HL-60 (cell line): Measurements from ENCODE around the gene PPCDC.

Experiments
- DNase-seq, 2 experiments: peaks; one replicate each; pipeline ENCODE4 v3.0.0-alpha.2; 2010 to 2020; ENCODE audit warnings: low read depth in 1 of 2, low spot score in 1 of 2
- H3K27ac ChIP-seq: fragments of 250-450 bp; sonication (Bioruptor Pico); replicated peaks from 2 replicates; pipeline ENCODE4 v1.5.1; 2020; ENCODE audit warnings: mild to moderate bottlenecking, moderate library complexity
- H3K27me3 ChIP-seq: fragments of 250-450 bp; sonication (Bioruptor Pico); 2 replicates; pipeline ENCODE4 v1.5.1; 2021; ENCODE audit warnings: mild to moderate bottlenecking, moderate library complexity; ENCODE audit not compliant: insufficient read depth, poor library complexity, severe bottlenecking
- H3K4me3 ChIP-seq: replicated peaks from 2 replicates; pipeline ENCODE4 v1.5.1; 2011; ENCODE audit warnings: mild to moderate bottlenecking, control low read depth, low read length; ENCODE audit not compliant: insufficient read depth
- GABPA ChIP-seq: IDR thresholded peaks from 2 replicates; pipeline ENCODE4 v1.6.1; 2012; ENCODE audit warnings: low read depth
- POLR2AphosphoS5 ChIP-seq: IDR thresholded peaks from 2 replicates; pipeline ENCODE4 v1.6.1; 2012; ENCODE audit warnings: low read depth
- SPI1 ChIP-seq: IDR thresholded peaks from 2 replicates; pipeline ENCODE4 v1.6.1; 2012; ENCODE audit warnings: low read depth, mild to moderate bottlenecking, borderline replicate concordance
- TF ChIP-seq, protein P1 (sequence below): IDR thresholded peaks from one replicate; pipeline ENCODE4 v1.5.1; 2011; ENCODE audit warnings: low read length, control low read depth, inconsistent platforms; ENCODE audit not compliant: insufficient read depth
- TF ChIP-seq, protein P2 (sequence below): IDR thresholded peaks from 2 replicates; pipeline ENCODE4 v1.6.1; 2012; ENCODE audit warnings: low read depth; ENCODE audit not compliant: insufficient replicate concordance

The PPCDC gene

GRCh38 chr15:75069301-75069925 lies 46.0 kb downstream of the PPCDC start:
- peak in 1 of 2 experiments; percentile 70 for DNase-seq
- no peak overlapping the region for H3K4me3 ChIP-seq
- TF ChIP-seq, protein P1, sequence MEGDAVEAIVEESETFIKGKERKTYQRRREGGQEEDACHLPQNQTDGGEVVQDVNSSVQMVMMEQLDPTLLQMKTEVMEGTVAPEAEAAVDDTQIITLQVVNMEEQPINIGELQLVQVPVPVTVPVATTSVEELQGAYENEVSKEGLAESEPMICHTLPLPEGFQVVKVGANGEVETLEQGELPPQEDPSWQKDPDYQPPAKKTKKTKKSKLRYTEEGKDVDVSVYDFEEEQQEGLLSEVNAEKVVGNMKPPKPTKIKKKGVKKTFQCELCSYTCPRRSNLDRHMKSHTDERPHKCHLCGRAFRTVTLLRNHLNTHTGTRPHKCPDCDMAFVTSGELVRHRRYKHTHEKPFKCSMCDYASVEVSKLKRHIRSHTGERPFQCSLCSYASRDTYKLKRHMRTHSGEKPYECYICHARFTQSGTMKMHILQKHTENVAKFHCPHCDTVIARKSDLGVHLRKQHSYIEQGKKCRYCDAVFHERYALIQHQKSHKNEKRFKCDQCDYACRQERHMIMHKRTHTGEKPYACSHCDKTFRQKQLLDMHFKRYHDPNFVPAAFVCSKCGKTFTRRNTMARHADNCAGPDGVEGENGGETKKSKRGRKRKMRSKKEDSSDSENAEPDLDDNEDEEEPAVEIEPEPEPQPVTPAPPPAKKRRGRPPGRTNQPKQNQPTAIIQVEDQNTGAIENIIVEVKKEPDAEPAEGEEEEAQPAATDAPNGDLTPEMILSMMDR, result no peak
- TF ChIP-seq, protein P2, sequence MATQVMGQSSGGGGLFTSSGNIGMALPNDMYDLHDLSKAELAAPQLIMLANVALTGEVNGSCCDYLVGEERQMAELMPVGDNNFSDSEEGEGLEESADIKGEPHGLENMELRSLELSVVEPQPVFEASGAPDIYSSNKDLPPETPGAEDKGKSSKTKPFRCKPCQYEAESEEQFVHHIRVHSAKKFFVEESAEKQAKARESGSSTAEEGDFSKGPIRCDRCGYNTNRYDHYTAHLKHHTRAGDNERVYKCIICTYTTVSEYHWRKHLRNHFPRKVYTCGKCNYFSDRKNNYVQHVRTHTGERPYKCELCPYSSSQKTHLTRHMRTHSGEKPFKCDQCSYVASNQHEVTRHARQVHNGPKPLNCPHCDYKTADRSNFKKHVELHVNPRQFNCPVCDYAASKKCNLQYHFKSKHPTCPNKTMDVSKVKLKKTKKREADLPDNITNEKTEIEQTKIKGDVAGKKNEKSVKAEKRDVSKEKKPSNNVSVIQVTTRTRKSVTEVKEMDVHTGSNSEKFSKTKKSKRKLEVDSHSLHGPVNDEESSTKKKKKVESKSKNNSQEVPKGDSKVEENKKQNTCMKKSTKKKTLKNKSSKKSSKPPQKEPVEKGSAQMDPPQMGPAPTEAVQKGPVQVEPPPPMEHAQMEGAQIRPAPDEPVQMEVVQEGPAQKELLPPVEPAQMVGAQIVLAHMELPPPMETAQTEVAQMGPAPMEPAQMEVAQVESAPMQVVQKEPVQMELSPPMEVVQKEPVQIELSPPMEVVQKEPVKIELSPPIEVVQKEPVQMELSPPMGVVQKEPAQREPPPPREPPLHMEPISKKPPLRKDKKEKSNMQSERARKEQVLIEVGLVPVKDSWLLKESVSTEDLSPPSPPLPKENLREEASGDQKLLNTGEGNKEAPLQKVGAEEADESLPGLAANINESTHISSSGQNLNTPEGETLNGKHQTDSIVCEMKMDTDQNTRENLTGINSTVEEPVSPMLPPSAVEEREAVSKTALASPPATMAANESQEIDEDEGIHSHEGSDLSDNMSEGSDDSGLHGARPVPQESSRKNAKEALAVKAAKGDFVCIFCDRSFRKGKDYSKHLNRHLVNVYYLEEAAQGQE, result no peak
- no peak for TF ChIP-seq GABPA
- TF ChIP-seq POLR2AphosphoS5, result no peak
- peak; percentile 95 for TF ChIP-seq SPI1
- H3K27me3 ChIP-seq, result no peaks in the 10 kb centered on the region
- H3K27ac ChIP-seq, result peak overlapping the region; percentile 50

GRCh38 chr15:75070674-75071073 lies 47.3 kb downstream of the PPCDC start:
- TF ChIP-seq SPI1 (no peak), GABPA (no peak), POLR2AphosphoS5 (no peak)
- TF ChIP-seq, protein P2, result no peak
- TF ChIP-seq, protein P1, result no peak
- Histone ChIP-seq H3K4me3 (no peak overlapping the region), H3K27ac (no peak overlapping the region), H3K27me3 (no peaks in the 10 kb centered on the region)
- DNase-seq, result no peak

DNA sequence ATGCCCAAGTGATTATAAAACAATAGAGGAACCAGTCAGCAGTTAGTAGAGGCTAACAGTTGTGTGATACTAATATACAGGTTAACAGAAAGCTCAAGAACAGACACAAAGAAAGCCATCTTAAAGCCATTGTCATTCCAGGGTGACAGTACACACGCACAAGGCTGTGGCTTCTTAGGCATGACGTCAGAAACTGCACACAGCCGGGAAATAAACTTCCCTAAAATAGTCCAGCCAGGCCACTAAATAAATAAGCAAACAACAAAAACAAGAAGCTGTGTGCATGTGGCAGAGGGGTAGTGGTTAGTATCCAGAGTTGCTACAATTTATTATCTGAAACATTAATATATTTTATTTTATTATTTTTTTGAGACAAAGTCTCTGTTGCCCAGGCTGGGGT lies 49.8 kb downstream of the PPCDC start:
- peak in 1 of 2 experiments; percentile 69 for DNase-seq
- Histone ChIP-seq H3K27ac (peak overlapping the region; percentile 33), H3K27me3 (no peaks in the 10 kb centered on the region), H3K4me3 (no peak overlapping the region)
- no peak; the same call in 1 of the 2 replicates for TF ChIP-seq SPI1
- TF ChIP-seq GABPA, result no peak
- TF ChIP-seq, protein P1, result no peak
- TF ChIP-seq, protein P2, result no peak
